ENCODE results near the gene ELMO1.
"Not testable (repeated sequence)": the region's sequence is repeated elsewhere in the genome, so short reads cannot be mapped to it uniquely, and the experiment has no call there.

DNA sequence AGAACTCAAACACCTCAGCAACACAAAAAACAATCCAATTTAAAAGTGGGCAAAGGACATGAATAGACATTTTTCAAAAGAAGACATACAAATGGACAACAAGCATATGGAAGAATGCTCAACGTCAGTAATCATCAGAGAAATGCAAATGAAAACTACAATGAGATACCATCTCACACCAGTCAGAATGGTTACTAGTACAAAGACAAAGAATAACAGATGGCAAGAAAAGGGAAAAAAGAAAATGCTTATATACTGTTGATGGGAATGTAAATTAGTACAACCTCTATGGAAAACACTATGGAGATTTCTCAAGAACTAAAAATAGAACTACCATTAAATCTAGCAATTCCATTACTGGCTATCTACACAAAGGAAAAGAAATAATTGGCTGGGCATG is 314.8 kb downstream of the ELMO1 start:
- TF ChIP-seq, protein P1, sequence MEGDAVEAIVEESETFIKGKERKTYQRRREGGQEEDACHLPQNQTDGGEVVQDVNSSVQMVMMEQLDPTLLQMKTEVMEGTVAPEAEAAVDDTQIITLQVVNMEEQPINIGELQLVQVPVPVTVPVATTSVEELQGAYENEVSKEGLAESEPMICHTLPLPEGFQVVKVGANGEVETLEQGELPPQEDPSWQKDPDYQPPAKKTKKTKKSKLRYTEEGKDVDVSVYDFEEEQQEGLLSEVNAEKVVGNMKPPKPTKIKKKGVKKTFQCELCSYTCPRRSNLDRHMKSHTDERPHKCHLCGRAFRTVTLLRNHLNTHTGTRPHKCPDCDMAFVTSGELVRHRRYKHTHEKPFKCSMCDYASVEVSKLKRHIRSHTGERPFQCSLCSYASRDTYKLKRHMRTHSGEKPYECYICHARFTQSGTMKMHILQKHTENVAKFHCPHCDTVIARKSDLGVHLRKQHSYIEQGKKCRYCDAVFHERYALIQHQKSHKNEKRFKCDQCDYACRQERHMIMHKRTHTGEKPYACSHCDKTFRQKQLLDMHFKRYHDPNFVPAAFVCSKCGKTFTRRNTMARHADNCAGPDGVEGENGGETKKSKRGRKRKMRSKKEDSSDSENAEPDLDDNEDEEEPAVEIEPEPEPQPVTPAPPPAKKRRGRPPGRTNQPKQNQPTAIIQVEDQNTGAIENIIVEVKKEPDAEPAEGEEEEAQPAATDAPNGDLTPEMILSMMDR (conservative IDR thresholded peaks at IDR 0.05; ENCODE audit: low read depth, low read length), result not testable (repeated sequence)
- not testable (repeated sequence) for TF ChIP-seq EZH2 (IDR thresholded peaks at IDR 0.05; ENCODE audit: borderline replicate concordance, low read depth, low read length, poor library complexity, severe bottlenecking)

All from A673 (cell line).